ENCODE data around the gene SLC6A8. TPM values are rescaled to one million over a fixed set of nuclear protein-coding genes. Genes with fewer than 3 reads are reported as not detected.

Gene SLC6A8
- total and polyA plus RNA-seq, 9 donors: 6.3 to 23.5 (median 11.4) TPM

DNA sequence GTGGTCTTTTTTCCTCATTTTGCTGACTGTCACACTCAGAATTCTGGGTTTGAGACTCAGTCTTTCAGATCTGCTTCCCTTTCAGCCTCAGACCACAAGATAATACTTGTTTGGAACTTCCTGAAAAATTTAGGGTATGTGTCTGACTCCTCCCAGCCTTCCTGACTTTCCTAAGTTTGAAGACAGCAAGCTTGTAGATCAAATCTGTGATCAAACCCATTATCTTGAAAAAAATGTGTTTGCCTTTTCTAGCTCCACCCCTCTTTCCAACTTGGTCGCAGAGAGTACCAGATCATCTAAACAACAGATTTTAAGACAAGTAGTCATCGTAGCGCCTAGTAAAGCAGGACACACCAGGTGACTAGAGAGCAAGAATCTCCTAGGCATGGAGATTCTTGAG lies 26.5 kb downstream of the SLC6A8 start:
- 78 to 88% (median 81%) methylated on average over 3 of the region's 3 CpGs for WGBS, 3 donors
- Histone ChIP-seq H3K36me3 (no peaks in the 10 kb centered on the region), H3K27me3 (no peaks in the 10 kb centered on the region), H3K4me3 (no peak overlapping the region), H3K4me1 (ENCODE audit: insufficient read depth) (no peaks in the 10 kb centered on the region), H3K27ac (no peak overlapping the region), H3K9me3 (no peaks in the 10 kb centered on the region)
- DNase-seq: no peak
- intact Hi-C loops (cut with DNase I): no loop called here
- no peak for TF ChIP-seq POLR2A (IDR thresholded peaks at IDR 0.05)
- TF ChIP-seq EP300 (IDR thresholded peaks at IDR 0.05): no peak
- TF ChIP-seq, protein P1, sequence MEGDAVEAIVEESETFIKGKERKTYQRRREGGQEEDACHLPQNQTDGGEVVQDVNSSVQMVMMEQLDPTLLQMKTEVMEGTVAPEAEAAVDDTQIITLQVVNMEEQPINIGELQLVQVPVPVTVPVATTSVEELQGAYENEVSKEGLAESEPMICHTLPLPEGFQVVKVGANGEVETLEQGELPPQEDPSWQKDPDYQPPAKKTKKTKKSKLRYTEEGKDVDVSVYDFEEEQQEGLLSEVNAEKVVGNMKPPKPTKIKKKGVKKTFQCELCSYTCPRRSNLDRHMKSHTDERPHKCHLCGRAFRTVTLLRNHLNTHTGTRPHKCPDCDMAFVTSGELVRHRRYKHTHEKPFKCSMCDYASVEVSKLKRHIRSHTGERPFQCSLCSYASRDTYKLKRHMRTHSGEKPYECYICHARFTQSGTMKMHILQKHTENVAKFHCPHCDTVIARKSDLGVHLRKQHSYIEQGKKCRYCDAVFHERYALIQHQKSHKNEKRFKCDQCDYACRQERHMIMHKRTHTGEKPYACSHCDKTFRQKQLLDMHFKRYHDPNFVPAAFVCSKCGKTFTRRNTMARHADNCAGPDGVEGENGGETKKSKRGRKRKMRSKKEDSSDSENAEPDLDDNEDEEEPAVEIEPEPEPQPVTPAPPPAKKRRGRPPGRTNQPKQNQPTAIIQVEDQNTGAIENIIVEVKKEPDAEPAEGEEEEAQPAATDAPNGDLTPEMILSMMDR (IDR thresholded peaks at IDR 0.05): no peak

DNA sequence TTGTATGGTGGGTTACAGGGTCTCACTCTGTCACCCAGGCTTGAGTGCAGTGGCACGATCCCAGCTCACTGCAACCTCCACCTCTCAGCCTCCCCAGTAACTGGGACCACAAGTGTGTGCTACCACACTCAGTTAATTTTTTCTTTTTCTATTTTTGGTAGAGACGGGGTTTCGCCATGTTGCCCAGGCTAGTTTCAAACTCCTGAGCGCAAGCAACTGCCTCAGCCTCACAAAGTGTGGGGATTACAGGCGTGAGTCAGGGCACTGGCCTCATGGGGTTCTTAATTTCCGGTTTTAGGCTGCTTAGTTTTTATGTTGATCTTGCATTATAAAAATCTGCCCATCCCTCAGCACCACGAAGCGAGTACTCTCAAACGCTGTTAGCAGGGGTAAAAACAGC lies 29.7 kb downstream of the SLC6A8 start:
- no peak for DNase-seq
- Histone ChIP-seq H3K4me1 (ENCODE audit: insufficient read depth) (no peaks in the 10 kb centered on the region), H3K27ac (no peak overlapping the region), H3K27me3 (no peaks in the 10 kb centered on the region), H3K9me3 (no peaks in the 10 kb centered on the region), H3K36me3 (no peaks in the 10 kb centered on the region), H3K4me3 (no peak overlapping the region)
- intact Hi-C loops (cut with DNase I): no loop called here
- TF ChIP-seq EP300 (IDR thresholded peaks at IDR 0.05) (no peak), POLR2A (IDR thresholded peaks at IDR 0.05) (no peak)
- TF ChIP-seq, protein P1 (IDR thresholded peaks at IDR 0.05): no peak
- 86 to 89% (median 87%) methylated on average over 9 of the region's 9 CpGs for WGBS, 3 donors

DNA sequence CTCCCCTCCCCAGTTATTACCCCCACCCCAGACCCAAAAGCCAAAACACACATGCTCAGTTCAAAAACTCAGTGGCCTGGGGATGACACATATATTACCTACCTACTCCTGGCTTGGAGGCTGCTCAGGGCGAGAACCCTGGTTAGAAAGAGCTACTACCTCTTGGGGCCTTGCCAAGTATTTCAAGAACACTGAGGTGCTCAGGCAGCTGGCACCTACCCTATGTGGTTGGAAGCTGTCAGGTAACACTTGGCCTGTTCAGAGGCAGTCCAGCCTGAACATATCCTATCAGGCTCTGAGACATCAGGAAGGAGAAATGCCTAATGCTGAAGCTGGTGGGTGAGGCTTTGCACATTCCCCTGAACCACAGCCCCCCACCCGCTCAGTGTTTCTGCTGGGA lies 31.5 kb downstream of the SLC6A8 start:
- TF ChIP-seq POLR2A (IDR thresholded peaks at IDR 0.05) (no peak), EP300 (IDR thresholded peaks at IDR 0.05) (no peak)
- TF ChIP-seq, protein P1 (IDR thresholded peaks at IDR 0.05): no peak
- 71 to 83% (median 76%) methylated on average over 2 of the region's 2 CpGs for WGBS, 3 donors

DNA sequence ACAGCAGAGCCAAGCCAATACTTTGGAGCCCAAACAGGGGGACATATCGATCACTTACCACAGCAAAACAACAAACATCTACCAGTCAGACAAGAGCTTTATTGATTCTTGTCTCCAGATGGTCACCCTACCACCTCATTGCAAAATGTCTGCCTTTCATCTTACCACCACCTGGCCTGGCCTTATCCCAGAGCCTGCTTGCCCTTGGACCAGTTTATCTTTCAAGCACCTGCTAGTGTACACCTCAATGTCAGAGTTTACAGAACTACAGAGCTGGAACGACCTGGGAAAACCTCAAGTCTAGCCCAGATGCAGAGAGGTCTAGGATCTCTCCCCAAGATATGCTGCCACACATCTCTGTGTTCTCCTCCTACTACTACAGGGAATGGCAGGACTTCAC lies 32.0 kb downstream of the SLC6A8 start:
- no peaks in the 10 kb centered on the region for H3K27me3 ChIP-seq
- no peaks in the 10 kb centered on the region for H3K4me1 ChIP-seq (ENCODE audit: insufficient read depth)
- intact Hi-C loops (cut with DNase I): no loop called here
- no peak for TF ChIP-seq POLR2A (IDR thresholded peaks at IDR 0.05)
- TF ChIP-seq EP300 (IDR thresholded peaks at IDR 0.05): no peak
- TF ChIP-seq, protein P1 (IDR thresholded peaks at IDR 0.05): no peak
- H3K4me3 ChIP-seq: no peak overlapping the region
- H3K27ac ChIP-seq: no peak overlapping the region
- H3K36me3 ChIP-seq: no peaks in the 10 kb centered on the region
- 74 to 78% (median 76%) methylated on average over 2 of the region's 2 CpGs for WGBS, 3 donors
- DNase-seq: no peak
- no peaks in the 10 kb centered on the region for H3K9me3 ChIP-seq

More for the DNA sequence above, 31.5 kb downstream of the SLC6A8 start:
- DNase-seq: no peak
- Histone ChIP-seq H3K27me3 (no peaks in the 10 kb centered on the region), H3K4me3 (no peak overlapping the region), H3K27ac (no peak overlapping the region), H3K36me3 (no peaks in the 10 kb centered on the region), H3K4me1 (ENCODE audit: insufficient read depth) (no peaks in the 10 kb centered on the region), H3K9me3 (no peaks in the 10 kb centered on the region)
- intact Hi-C loops (cut with DNase I): no loop called here
